ENCODE measurements around the gene FEN1. TPM values are rescaled to one million over a fixed set of nuclear protein-coding genes. Genes with fewer than 3 reads are reported as not detected.
A peak's percentile ranks its signal among the peaks of the same experiment; 100 is the strongest.

FEN1 gene
- total and polyA plus RNA-seq, 2 of the 13 experiments (the other 11 are each of a cell fraction or from before 2014, with no cell fraction given), result 12.4 to 102 TPM

DNA sequence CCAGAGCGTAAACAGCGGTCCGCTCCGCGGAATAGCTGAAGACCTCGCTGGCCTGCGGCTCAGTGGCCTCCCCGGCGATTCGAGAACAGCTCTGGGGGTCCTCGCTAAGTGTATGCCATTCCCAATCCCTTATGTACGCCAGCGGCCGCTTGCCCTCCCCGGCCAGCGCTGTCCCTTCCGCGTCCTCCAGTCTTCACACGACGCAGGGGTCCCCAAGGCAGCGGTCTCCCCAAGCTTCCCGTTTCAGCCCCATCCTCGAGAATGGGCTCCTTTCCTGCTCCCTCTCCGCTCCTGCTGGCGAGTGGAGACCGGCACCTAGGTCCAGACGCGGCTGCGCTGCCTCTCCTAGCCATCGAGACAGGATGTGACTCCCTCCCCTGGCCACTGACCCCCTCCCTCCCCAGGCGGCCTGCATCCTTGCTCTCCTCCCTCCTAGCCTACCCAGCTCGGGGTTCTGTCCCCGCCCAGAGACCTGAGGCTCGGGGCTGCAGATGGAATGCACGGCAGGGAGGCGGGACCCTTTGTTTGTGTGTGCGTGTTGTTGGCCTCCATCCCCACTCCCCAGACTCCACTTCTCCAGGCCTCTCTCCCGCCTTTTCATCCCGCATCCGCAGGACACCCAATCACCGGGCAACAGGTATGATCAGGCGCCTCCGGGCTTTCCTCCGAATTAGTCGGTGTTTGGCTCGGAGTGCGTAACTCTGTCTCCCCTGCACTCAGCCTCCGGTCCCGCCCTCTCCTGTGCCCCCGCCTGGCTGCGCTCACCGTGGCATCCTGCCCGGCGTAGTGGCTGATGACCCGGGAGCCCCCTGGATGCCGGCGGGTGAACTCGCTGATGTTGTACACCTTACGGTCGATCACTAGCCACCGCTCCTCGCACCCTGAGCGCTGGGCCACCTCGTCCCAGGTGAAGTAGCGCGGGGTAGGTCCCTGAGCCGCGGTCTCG is 23.4 kb downstream of the FEN1 start (continued):
- TF ChIP-seq ZSCAN30 (CRISPR knock-in tag; IDR thresholded peaks at IDR 0.05), result no peak
- TF ChIP-seq ZNF251 (CRISPR knock-in tag; IDR thresholded peaks at IDR 0.05), result no peak
- TF ChIP-seq ZNF430 (CRISPR knock-in tag; IDR thresholded peaks at IDR 0.05), result no peak; the same call in 1 of the 2 replicates
- TF ChIP-seq ZSCAN12 (CRISPR knock-in tag; IDR thresholded peaks at IDR 0.05), result no peak; the same call in 1 of the 2 replicates
- TF ChIP-seq, protein P1, sequence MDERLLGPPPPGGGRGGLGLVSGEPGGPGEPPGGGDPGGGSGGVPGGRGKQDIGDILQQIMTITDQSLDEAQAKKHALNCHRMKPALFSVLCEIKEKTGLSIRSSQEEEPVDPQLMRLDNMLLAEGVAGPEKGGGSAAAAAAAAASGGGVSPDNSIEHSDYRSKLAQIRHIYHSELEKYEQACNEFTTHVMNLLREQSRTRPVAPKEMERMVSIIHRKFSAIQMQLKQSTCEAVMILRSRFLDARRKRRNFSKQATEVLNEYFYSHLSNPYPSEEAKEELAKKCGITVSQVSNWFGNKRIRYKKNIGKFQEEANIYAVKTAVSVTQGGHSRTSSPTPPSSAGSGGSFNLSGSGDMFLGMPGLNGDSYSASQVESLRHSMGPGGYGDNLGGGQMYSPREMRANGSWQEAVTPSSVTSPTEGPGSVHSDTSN (CRISPR knock-in tag; IDR thresholded peaks at IDR 0.05), result no peak
- no peak for TF ChIP-seq BHLHE40 (IDR thresholded peaks at IDR 0.05; ENCODE audit: low read length)
- TF ChIP-seq U2AF2 (IDR thresholded peaks at IDR 0.05; ENCODE audit: low read depth, low read length), result no peak; the same call in 1 of the 2 replicates
- TF ChIP-seq, protein P2, sequence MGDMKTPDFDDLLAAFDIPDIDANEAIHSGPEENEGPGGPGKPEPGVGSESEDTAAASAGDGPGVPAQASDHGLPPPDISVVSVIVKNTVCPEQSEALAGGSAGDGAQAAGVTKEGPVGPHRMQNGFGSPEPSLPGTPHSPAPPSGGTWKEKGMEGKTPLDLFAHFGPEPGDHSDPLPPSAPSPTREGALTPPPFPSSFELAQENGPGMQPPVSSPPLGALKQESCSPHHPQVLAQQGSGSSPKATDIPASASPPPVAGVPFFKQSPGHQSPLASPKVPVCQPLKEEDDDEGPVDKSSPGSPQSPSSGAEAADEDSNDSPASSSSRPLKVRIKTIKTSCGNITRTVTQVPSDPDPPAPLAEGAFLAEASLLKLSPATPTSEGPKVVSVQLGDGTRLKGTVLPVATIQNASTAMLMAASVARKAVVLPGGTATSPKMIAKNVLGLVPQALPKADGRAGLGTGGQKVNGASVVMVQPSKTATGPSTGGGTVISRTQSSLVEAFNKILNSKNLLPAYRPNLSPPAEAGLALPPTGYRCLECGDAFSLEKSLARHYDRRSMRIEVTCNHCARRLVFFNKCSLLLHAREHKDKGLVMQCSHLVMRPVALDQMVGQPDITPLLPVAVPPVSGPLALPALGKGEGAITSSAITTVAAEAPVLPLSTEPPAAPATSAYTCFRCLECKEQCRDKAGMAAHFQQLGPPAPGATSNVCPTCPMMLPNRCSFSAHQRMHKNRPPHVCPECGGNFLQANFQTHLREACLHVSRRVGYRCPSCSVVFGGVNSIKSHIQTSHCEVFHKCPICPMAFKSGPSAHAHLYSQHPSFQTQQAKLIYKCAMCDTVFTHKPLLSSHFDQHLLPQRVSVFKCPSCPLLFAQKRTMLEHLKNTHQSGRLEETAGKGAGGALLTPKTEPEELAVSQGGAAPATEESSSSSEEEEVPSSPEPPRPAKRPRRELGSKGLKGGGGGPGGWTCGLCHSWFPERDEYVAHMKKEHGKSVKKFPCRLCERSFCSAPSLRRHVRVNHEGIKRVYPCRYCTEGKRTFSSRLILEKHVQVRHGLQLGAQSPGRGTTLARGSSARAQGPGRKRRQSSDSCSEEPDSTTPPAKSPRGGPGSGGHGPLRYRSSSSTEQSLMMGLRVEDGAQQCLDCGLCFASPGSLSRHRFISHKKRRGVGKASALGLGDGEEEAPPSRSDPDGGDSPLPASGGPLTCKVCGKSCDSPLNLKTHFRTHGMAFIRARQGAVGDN (CRISPR knock-in tag; IDR thresholded peaks at IDR 0.05), result no peak
- no peak for TF ChIP-seq TGIF2 (CRISPR knock-in tag; IDR thresholded peaks at IDR 0.05)
- no peak for TF ChIP-seq ZNF121 (CRISPR knock-in tag; IDR thresholded peaks at IDR 0.05)
- no peak for TF ChIP-seq ZNF891 (CRISPR knock-in tag; IDR thresholded peaks at IDR 0.05)
- TF ChIP-seq CCAR2 (optimal IDR thresholded peaks at IDR 0.05; ENCODE audit: low read depth, low read length), result no peak
- no peak; the same call in 1 of the 2 replicates for TF ChIP-seq ZNF563 (CRISPR knock-in tag; IDR thresholded peaks at IDR 0.05)
- no peak; the same call in 1 of the 2 replicates for TF ChIP-seq ZNF547 (CRISPR knock-in tag; IDR thresholded peaks at IDR 0.05)
- TF ChIP-seq NR3C1 (CRISPR knock-in tag; IDR thresholded peaks at IDR 0.05), result no peak
- no peak for TF ChIP-seq ZFAT (CRISPR knock-in tag; conservative IDR thresholded peaks at IDR 0.05)
- TF ChIP-seq ZFP1 (CRISPR knock-in tag; IDR thresholded peaks at IDR 0.05), result no peak
- TF ChIP-seq CBX1 (IDR thresholded peaks at IDR 0.05; ENCODE audit: low read depth), result no peak
- TF ChIP-seq GATAD1 (CRISPR knock-in tag; IDR thresholded peaks at IDR 0.05), result 0 out of 2 replicates have a peak, but pooled peaks have one; percentile 10
- TF ChIP-seq HNF4A (CRISPR knock-in tag; IDR thresholded peaks at IDR 0.05), result 0 out of 2 replicates have a peak, but pooled peaks have one; percentile 5
- no peak for TF ChIP-seq ZSCAN20 (CRISPR knock-in tag; IDR thresholded peaks at IDR 0.05; ENCODE audit: borderline replicate concordance)
- TF ChIP-seq RELA (CRISPR knock-in tag; IDR thresholded peaks at IDR 0.05), result no peak
- no peak for TF ChIP-seq ZNF460 (CRISPR knock-in tag; IDR thresholded peaks at IDR 0.05; ENCODE audit: borderline replicate concordance)
- no peak for TF ChIP-seq YY1 (IDR thresholded peaks at IDR 0.05; ENCODE audit: insufficient read depth, insufficient replicate concordance, low read depth, low read length)
- TF ChIP-seq, protein P3, sequence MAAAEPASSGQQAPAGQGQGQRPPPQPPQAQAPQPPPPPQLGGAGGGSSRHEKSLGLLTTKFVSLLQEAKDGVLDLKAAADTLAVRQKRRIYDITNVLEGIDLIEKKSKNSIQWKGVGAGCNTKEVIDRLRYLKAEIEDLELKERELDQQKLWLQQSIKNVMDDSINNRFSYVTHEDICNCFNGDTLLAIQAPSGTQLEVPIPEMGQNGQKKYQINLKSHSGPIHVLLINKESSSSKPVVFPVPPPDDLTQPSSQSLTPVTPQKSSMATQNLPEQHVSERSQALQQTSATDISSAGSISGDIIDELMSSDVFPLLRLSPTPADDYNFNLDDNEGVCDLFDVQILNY (CRISPR knock-in tag; conservative IDR thresholded peaks at IDR 0.05), result no peak
- TF ChIP-seq ZC3H13 (CRISPR knock-in tag; IDR thresholded peaks at IDR 0.05), result 0 out of 2 replicates have a peak, but pooled peaks have one; percentile 15
- TF ChIP-seq KLF9 (CRISPR knock-in tag; IDR thresholded peaks at IDR 0.05; ENCODE audit: low read depth), result no peak
